ENCODE measurements around the gene RESP18.
"Not testable (repeated sequence)": the region's sequence is repeated elsewhere in the genome, so short reads cannot be mapped to it uniquely, and the experiment has no call there.

Gene RESP18

DNA sequence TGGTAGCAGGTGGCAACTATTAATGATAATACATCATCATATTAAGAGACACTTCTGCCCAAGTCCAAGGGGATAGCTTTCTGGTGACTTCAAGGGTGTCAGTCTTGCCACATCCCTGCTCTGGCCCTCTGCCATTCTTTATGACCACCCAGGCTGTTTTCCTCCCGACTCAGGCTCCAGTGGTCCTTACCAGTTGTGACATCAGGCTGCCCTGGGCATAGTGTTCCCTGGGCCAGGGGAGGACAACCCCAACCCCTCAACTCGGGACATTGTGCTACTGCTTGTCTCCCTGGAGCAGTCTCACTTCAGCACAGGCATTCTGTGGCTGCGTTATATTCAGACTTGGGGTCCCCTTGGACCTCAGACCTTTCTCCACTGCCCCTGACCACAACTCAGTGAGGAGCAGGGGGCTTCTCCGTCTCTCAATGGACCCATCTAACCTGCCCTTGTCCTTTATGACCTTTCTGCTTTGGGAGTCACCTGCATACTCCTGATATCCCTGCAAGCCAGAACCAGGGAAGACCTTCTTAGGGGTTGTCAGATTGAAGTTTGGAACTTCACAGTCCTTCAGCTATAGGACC lies 40.5 kb downstream of the RESP18 start:
- DNase-seq (ENCODE audit: low spot score): no peak

DNA sequence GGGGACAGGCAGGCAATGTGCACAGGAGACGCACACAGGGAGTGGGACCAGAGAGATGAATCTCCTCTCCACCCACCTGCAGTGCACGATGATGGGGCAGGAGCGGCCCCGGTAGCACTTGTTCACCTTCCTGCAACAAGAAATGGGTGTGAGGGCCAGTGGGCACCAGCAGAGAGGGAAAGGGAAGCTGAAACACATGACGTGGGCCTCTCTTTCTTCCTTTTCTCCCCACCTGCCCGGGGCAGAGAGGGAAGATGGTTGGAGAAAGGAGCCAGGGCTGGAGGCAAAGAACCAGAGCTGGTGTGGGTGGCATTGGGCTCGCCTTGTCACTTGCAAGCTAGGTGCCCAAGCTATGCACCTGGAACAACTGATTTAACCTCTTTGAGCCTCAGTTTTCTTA lies 41.1 kb downstream of the RESP18 start:
- DNase-seq (ENCODE audit: low spot score): no peak

DNA sequence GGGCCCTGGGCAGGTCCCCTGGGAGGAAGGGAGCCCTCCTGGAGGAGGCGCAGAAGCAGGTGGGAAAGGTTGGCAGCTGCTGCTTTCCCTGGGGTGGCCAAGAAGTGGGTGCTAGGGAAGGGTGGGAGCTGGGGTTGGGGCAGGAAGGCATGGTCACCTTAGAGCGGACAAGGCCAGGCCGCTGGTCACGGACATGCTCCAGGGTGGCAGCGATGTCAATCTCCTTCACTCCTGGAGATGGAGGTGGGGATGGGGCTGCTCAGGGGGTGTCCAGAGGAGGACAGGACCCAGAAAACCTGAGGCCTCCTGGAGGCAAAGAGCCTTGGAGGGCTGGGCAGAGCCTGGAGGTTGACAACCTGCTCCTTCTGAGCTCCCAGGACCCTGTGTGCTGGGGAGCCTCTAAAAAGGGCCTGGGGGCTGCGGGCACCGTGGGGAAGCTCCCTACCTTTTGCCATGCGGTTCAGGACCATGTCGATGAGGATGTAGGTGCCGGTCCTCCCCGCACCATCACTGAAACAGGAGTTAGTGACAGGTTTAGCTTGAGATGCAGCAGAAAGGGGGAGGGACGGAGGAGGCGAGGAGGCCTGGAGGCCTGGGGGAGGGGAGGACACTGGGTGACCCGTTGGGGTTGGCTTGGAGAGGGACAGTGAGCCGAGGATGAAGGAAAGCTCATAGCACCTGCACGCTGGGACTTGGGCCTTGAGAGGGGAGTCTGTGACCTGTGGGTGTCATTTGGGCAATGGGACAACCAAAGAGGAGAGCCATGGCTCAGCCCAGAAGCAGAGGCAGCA lies 42.0 kb downstream of the RESP18 start:
- no peak for DNase-seq (ENCODE audit: low spot score)

DNA sequence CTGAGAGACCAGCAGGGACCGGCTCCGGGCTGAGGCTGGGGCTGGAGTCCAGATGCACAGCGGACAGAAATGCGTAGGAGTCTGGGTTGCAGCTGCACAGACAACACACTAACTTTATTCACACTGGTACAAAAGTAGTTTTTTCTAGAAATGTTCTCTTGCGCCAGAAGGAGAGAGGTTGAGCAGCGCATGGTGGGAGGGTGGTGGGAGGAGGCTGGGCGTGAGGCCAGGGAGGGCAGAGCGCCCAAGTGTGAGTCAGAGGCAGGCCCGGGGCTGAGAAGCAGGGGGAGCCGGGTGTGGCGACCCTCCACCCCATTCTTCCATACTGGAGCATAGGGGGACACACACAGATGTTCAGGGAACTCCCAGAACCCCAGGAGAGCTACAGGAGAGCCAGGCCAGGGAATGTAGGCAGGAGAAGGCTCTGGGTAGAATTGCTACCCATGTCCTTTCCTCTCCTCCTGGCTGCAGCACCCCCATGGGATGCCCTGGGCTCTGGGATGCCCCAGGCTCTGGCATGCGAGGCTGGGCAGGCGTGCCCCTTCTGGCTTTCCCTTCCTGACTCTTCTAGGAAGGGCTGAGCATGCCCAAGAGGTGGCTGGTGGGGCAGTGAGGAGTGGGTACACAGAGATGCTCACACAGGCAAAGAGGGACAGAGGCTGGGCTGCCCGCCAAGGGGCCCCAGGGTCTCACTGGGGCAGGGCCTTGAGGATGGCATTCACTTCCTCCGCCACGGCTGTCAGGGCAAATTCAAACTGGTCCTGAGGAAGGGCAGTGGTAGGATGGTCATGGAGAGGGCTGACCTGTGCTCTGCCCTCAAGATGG lies 42.8 kb downstream of the RESP18 start:
- peak; percentile 89 for DNase-seq (ENCODE audit: low spot score)

DNA sequence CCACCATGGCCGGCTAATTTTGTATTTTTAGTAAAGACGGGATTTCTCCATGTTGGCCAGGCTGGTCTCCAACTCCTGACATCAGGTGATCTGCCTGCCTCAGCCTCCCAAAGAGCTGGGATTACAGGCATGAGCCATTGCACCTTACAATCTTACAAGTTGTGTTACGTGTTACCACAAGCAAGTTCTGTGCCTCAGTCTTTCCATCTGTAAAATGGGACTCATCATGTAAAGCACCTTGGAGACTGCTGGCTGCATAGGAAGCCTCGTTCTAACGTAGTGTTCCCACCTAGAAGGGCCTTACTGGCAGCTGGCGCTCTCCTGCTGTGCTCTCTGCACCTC lies 43.4 kb downstream of the RESP18 start:
- no peak for DNase-seq (ENCODE audit: low spot score)

DNA sequence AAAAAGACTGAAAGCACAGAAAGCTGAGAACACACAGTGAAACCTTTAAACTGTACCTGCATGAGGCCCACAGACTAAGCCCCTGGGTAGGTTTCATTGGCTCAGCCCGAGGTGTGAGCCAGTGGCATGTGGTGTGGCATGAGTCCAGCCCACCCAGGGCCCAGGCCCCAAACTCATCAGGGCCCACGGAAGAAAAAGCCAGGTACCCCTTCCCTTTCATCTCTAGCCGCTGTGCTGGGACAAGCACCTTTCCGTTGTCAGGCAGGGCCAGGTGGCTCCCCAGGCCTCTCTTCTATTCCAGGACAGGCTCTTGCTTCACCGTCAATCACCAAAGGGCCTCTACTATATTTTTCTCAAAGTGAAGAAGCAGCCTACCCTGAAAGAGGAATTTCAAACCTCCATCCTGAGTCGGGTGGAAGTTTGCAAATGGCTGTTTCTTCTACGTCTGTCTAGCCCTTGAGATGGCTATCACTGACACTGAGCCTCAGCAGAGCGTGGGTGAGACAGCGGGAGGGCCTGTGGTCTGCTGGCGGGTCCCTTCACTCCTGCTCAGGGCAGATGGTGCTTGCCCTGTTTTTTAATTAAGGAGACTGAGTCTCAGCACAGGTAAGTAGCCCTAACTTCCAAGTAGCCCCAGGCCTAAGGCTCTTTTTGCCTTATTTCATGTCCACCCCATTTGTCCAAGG lies 44.8 kb downstream of the RESP18 start:
- no peak for DNase-seq (ENCODE audit: low spot score)

DNA sequence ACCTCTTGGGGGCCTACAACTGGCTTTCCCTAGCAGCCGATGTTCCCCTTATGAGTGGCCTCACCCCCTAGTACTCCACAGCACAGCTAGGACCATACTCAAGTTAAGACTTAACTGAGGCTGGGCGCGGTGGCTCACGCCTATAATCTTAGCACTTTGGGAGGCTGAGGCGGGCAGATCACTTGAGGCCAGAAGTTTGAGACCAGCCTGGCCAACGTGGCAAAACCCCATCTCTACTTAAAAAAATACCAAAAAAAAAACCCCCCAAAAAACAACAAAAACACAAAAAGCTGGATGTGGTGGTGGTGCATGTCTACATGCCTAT lies 45.5 kb downstream of the RESP18 start:
- not testable (repeated sequence) for DNase-seq (ENCODE audit: low spot score)

DNA sequence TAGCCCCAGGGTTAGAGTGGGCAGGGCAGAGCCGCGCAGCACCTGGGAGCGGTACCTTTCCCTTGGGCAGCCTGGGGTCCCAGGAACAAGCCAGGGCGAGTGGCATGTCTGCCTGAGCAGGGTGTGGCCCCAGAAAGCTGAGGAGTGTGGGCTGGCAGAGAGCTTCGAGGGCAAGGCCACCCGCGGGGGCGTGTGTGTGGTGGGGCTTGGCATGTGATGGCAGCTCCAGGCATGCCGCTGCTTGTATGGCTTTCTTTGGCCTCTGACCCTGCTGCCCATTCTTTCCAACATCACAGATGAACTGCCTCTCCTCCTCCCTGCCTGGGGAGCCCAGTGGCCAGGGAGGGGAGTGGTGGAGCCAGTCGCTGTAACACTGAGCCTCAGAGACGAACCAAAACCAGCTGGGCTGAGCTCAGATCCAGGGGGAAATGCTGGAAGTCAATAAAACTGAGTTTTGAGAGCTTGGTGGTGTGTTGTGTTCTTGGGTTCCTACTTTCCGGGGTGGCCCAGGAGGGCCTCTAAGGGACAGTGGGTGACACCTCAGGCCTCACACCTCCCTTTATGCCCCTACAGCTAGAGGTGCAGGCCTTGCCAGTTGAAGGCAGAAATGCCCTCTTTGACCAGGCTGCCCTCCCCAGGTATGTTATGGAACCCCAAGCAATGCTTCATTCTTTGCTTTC lies 46.0 kb downstream of the RESP18 start:
- DNase-seq (ENCODE audit: low spot score): no peak

DNA sequence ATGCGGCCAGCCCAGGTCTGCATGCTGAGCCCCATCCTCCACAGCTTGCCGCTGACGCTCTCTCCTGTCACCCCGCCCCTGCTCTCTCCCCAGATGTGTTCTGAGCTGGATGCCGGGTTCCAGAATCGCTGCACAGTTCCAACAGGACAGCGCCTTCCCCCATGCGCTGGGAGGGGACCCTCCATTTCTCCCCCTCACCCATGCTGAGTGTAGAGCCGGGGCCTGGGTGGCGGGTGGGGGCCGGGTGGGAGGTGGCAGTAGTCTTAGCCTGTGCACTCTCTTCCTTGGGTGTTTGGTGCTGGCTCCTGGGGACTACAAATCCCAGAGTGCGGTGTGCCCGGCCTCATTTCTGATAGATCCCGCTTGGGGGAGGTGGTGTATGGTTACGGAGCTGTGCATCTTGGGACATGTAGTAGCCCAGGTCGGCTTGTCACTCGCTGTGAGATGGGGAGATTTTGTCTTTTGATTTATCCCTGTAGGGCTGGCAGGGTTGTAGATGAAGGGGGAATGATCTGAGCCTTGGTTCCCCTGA lies 46.6 kb downstream of the RESP18 start:
- DNase-seq (ENCODE audit: low spot score): peak; percentile 47

DNA sequence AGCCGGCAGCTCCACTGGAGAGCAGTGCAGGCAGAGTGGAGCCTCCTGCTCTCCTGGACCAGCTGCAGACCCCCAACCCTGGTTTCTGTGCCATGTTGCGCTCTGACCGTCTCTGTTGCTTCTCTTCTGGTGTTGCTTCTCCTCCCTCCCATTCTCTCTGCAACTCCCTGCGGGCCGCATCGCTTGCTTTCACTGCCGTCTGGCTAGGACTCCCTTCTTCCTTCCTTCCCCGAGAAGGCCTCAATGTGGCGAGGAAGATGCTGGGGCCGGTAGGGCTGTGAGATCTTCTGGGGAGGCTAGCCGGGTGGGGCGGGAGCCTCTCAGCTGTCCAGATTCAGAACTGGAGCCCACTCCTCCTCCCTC lies 47.2 kb downstream of the RESP18 start:
- no peak for DNase-seq (ENCODE audit: low spot score)

DNA sequence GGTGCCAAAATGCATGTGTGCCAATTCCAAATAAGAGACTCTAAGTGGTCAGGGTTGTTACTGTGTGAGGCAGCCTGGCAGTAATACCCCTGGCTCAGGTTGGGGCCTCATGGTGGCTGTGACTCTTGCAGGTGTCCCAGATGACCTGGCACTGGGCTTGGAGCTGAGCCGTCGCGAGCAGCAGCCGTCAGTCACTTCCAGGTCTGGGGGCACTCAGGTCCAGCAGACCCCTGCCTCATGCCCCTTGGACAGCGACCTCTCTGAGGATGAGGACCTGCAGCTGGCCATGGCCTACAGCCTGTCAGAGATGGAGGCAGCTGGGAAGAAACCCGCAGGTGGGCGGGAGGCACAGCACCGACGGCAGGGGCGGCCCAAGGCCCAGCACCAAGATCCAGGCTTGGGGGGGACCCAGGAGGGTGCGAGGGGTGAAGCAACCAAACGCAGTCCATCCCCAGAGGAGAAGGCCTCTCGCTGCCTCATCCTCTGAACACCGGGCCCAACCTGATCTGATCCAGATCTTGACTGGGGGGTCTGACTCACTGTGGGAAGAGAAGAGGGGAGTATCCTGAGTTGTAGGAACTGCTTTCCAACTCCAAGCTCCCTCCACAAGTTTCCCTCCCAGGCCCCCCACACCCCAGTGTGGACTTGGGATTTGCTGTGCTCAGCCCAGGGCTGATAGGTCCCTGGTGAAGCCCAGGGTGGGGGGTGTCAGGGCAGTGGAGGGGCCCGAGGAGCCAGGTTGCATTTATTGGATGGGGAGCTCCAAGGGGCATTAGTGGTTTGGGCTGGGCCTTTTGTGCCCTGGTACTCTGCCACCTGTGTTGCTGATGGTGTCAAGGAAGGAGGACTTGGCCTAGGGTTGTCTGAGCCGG lies 47.8 kb downstream of the RESP18 start:
- DNase-seq (ENCODE audit: low spot score): no peak

DNA sequence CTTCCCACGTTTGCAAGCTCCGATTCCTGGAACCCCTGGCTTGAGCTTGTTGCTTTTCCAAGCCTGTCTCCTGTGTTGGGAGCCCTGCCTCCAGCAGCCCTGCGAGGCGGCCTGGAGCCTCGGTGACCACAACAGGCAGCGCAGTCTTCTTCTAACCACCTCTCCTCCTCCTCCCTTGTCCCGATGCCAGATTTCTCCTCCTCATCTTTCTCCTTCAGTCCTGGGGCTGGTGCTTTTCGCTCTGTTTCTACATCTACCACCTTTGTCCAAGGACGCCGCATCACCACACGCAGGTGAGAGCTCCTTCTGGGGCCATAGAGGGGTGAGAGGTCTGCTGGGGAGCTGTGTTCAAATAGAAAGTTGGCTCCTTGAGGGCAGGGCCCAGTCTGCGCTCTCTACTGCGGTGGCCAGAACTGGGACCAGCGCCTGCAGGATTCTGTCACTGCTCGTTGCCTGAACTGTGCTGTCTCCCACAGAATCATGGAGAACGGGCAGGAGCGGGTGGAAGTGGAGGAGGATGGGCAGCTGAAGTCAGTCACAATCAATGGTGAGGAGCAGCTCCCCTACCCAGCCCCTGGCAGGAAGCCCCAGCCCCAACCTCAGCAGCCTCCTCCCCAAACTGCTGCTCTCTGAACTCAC lies 49.5 kb downstream of the RESP18 start:
- no peak for DNase-seq (ENCODE audit: low spot score)

DNA sequence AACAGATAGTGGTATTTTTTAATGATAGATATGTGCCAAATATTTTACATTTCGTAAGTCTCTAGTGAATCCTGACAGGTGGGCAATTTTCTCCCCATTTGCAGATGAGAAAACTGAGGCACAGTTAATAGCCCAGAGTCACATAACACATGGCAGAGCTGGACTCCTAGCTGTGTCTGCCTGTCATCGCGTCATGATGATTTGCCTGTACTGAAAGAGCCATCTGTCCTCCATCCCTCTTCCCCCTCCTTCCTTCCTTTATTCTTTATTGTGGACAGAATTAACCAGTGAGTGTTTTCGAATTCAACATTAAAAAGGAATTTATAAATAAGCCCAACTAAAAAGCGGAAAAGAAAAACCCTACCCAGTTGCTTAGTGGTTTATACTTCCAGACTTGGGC lies 50.2 kb downstream of the RESP18 start:
- DNase-seq (ENCODE audit: low spot score): no peak

DNA sequence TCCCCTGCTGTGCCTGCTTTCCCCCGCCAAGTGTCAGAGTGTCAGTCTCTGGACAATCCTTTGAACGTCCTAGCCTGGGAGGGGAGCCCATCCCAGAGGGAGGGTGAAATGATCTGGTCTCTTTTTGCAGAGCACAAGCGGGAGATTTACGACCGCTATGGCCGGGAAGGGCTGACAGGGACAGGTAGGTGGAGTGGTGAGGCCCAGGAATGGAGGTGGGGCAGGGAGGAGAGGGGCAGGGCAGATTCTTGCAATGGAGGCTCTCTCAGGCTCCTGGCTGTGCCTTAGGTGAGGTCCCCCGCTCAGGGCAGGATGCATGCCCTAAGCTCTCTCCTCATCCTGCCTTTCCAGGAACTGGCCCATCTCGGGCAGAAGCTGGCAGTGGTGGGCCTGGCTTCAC lies 51.0 kb downstream of the RESP18 start:
- no peak for DNase-seq (ENCODE audit: low spot score)

DNA sequence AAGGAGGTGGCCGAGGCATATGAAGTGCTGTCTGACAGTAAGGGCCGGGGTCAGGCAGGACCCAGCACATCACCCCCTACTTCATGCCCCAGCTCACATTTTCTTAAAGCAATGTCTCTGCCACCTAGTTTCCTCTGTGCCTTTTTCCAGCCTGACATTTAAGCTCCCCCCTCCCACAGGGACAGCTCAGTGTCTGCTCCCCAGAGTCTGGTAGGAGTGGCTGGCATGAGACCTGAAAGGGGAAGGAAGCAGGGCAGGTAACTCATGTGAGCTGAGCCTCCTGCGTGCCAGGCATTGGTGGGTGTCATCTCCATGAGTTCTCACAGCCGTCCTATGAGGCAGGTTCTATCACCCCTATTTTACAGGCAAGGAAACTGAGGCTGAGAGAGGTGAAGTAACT lies 51.9 kb downstream of the RESP18 start:
- DNase-seq (ENCODE audit: low spot score): no peak

DNA sequence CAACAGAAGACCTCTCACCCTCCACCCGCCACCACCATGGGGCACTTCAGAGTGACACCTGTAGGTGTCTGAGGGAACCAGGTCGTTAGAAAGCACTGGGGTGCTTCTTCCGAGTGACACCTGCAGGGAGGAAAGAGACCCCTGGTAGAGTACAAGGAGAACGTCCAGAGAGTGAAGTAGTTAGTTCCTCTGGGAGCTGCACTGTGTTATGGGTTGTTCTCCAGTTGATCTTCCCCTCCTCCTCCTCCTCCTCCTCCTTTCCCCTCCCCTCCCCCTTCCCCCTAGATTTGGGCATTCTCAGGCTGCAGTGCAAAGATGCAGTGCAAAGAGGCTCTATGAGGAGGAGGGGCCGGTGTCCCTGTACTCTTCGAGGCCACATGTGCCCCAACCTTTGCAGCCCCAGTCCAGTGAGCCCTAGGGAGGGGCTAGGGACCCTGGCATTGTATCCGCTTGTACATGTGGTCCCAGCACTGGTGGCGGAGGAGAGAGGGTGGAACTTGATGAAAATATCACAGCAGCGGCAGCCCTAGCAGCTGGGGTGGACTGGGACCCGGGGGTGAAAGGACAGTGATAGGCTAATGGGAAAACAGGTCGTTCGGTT lies 52.5 kb downstream of the RESP18 start:
- no peak for DNase-seq (ENCODE audit: low spot score)

DNA sequence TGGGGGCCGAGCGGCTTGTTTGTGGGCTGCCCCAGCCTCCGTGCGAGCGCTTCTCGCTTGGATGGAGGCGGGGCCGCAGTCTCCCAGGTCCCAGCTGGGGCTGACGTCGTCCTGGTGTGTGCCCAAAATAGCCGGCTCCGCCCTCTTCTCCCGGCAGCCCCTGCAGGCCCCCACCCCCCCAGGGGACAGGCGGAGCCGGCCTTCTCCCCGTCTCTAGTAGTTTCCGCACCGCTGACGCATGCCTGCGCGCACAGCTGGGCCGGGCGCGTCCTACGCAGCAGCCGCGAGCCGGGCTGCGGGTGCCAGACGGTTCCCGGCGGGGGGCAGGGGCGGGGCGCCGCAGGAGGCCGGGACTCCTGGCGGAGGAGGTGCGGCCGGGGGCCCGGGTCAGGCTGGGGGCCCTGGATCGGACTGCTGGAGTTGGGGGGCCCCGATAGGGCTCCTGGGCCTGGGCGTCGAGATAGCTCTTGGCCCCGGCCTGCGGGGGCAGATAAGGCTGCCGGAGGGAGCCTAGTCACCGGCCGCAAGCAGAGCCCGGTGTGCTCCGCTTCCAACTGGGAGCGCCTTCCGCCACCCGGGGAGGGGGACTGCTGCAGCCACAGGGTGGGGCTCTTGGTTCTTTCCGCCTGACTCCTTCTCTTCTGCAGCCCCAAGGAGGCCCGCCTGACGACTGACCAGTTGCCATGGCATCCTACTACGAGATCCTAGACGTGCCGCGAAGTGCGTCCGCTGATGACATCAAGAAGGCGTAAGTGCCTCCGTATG lies 53.2 kb downstream of the RESP18 start, which contains the start of gene DNAJB2:
DNAJB2 (plus strand) TSS at position 216 of the 765 bp plus-strand sequence; CDS start at position 684, 468 bp downstream.
- DNase-seq (ENCODE audit: low spot score): peak; percentile 99

DNA sequence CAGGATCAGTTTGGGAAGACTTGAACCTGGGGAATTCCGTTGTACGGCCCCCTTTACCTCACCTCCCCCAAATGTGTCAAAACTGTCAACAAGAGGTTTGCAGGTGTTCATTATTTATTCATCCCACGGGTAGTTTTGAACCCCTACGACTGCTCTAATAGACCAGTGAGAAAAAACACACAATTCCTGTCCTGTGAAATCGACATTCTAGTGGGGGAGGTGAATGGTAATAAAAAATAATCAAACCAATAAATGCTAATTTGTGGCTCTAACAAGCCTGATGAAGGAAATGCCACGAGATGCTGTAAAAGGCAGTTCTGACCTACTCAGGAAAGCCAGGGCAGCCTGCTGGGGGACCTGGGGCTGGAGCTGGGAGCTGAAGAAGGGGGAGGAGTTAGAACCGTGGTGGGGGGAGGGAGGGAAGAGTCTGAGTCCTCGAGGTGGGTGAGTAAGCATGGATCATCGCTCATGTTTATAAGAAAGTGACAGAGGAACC lies 53.8 kb downstream of the RESP18 start:
- DNase-seq (ENCODE audit: low spot score): no peak

Measured in AG08396 (cell line).